Cardiac fibroblast (primary cell): ENCODE results near the gene NUP214.
A peak's percentile ranks its signal among the peaks of the same experiment; 100 is the strongest.

Source experiments
- DNase-seq, 2 donors: peaks; one replicate each; pipeline versions ENCODE4 v3.0.0 to v3.0.0-alpha.2; 2010; ENCODE audit warnings: low read depth in 2 of 2
- H3K4me3 ChIP-seq, 2 donors: replicated peaks in 1 of 2; 1 replicate in 1 of 2; 2 replicates in 1 of 2; pipeline ENCODE4 v1.5.1; 2011; ENCODE audit warnings: low read depth in 2 of 2, low read length in 2 of 2, mild to moderate bottlenecking in 2 of 2, moderate library complexity in 1 of 2
- TF ChIP-seq, protein P1 (sequence below): IDR thresholded peaks from one replicate; pipeline ENCODE4 v1.5.1; 2011; ENCODE audit warnings: low read depth, mild to moderate bottlenecking, low read length, inconsistent platforms

Gene NUP214

DNA sequence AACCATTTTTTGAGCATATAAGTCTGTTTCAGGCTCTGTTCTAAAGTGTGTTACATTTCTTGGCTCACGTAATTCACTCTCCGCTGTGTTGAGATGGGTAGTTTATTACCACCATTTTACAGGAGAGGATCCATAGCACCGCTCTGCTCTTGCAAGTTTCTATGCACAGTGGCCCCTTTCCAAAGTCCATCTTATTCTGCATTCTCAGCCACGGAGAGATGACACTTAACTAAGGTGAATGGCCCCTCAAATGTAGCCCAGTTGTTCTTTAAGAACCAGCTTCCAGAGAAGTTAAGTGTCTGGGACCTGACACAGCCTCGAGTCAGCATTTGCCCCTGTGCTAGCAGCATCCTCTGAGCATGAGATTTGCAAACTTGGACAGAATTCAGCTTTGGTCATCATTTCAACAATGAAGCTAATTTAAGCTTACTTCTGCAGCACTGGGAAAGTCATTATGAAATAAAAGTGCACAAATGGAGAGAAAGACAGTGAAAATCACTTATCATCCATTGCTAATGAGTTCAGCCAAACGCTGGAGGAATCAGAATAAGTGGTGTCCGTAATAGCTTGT lies 89.0 kb downstream of the NUP214 start:
- H3K4me3 ChIP-seq: no peak overlapping the region
- TF ChIP-seq, protein P1, sequence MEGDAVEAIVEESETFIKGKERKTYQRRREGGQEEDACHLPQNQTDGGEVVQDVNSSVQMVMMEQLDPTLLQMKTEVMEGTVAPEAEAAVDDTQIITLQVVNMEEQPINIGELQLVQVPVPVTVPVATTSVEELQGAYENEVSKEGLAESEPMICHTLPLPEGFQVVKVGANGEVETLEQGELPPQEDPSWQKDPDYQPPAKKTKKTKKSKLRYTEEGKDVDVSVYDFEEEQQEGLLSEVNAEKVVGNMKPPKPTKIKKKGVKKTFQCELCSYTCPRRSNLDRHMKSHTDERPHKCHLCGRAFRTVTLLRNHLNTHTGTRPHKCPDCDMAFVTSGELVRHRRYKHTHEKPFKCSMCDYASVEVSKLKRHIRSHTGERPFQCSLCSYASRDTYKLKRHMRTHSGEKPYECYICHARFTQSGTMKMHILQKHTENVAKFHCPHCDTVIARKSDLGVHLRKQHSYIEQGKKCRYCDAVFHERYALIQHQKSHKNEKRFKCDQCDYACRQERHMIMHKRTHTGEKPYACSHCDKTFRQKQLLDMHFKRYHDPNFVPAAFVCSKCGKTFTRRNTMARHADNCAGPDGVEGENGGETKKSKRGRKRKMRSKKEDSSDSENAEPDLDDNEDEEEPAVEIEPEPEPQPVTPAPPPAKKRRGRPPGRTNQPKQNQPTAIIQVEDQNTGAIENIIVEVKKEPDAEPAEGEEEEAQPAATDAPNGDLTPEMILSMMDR: no peak
- peak; percentile 6 to 38 for DNase-seq

DNA sequence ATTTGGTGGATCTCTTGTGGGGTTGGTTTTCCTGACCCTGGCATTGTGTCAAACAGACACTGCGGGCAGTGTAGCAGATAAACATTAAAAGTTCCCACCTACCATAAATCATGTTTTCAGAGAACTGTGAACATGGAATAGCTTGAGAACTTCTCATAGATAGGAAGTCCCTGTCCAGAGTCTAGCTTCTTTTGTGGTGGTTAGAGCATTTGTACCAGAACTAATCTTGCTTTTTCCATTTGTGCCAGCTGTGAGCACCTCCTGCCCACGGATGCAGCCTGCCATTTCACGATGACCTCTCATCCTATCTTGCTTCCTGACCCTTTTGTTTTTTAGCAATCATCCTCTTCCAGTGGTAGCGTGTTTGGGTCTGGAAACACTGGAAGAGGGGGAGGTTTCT lies 89.5 kb downstream of the NUP214 start:
- no peak for DNase-seq

DNA sequence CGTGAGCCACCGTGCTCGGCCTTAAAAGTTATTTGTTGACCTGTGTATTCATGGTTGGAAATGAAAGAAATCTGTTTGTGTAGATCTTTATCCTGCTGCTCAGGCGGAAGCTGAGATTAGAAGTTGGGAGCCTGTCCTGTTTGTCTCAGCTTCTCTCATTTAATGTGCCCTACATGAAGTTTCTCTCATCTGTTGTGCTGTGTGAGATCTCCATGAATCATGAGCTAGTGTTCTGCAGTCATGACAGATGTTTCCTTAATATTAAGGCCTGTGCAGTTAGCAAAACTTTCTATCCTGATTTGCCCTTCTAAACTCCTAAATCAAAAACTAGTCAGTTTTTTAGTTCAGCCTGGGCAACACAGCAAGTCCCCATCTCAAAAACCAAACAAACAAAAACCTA lies 91.4 kb downstream of the NUP214 start:
- DNase-seq: no peak
- TF ChIP-seq, protein P1: no peak

More for the DNA sequence above, 89.5 kb downstream of the NUP214 start:
- H3K4me3 ChIP-seq: no peak overlapping the region
- TF ChIP-seq, protein P1: no peak

DNA sequence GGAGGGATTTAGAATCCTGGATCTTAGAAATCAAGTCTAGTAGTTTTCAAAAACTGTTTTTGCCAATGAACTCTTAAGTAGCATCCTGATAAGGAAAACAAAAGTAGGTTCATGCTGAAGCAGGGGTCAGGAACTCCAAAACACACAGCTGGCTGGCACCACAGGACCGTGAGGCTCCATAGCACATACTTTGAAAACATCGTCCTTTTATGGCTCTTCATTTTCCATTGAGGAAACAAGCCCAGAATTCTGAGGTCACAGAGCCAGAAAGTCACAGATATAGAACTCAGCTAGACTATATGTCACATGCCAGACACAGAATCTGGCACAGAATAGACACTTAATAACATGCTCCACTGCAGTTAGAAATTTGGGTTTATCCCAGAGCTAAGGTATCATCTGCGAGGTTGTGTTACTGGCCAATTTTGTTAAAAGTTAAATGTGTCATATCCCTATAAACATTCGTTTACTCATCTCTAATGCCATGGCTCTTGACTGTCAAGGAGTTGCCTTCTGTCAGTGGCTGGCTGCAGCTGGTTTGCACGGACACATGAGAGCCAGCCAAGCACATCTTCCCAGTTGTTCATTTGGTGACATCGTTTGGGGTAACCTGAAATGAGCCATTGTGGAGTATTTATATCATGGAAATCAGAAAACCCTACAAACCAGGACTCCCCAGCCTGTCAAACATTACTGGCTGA lies 92.1 kb downstream of the NUP214 start:
- H3K4me3 ChIP-seq: no peak overlapping the region
- no peak for DNase-seq
- TF ChIP-seq, protein P1: no peak

More for the DNA sequence above, 91.4 kb downstream of the NUP214 start:
- H3K4me3 ChIP-seq: no peak overlapping the region

DNA sequence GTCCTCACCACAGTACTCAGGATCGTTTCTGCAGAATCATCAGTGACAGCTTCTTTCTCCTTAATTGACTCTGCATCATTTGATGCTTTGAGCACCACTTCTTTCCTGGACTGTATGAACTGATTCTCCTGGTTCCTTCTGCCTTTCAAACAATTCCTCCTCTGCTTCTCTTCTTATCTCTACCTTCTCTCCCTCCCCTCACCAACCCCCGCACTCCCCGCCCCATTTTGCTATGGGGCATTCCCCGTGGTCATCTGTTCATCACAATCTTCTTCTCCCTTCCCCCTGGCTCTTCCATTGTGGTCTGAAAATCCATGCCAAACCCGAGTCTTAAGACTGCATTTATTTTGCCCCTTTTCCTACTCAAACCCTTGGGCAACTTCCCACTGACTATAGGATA lies 93.0 kb downstream of the NUP214 start:
- DNase-seq: no peak
- TF ChIP-seq, protein P1: no peak
- H3K4me3 ChIP-seq: no peak overlapping the region

DNA sequence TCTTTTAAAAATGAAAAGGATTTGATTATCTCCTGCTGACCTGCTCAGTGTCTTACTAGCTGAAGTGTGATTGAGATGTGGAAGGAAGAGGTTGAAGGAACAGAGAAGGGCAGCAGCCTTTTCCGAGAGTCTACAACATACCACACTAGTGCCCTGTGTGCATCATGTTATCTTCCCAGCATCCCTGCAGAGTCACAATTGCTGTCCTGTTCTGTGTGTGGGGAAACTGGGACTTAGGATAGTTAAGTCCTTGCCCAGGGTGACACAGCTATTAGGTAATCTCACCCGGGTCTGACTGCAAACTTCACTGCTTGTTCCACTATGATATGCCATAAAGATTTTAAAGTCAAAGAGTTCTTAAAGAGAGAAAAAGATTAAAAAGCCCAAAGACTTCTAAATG lies 95.1 kb downstream of the NUP214 start:
- TF ChIP-seq, protein P1: no peak
- H3K4me3 ChIP-seq: no peak overlapping the region
- DNase-seq: no peak
